Mesenchymal stem cell (in vitro differentiated cells and primary cell): ENCODE data around the gene SGIP1.

Experiments used
- DNase-seq: peaks from one replicate; pipeline ENCODE4 v3.0.0-alpha.2; 2013
- H2AFZ ChIP-seq: one replicate; pipeline ENCODE4 v1.6.1; 2013; ENCODE audit warnings: low read depth, mild to moderate bottlenecking, control low read depth, inconsistent platforms, low read length, moderate library complexity
- H2AK5ac ChIP-seq: 2 replicates; pipeline ENCODE4 v1.6.1; 2013; ENCODE audit warnings: low read length, moderate library complexity, mild to moderate bottlenecking, inconsistent platforms; ENCODE audit not compliant: severe bottlenecking
- H2BK120ac ChIP-seq: one replicate; pipeline ENCODE4 v1.6.1; 2013; ENCODE audit warnings: low read depth, mild to moderate bottlenecking, inconsistent platforms, low read length, moderate library complexity
- H2BK12ac ChIP-seq, 2 experiments: one replicate each; pipeline ENCODE4 v1.6.1; 2013; ENCODE audit warnings: inconsistent platforms in 2 of 2, low read length in 2 of 2, mild to moderate bottlenecking in 2 of 2, moderate library complexity in 2 of 2, control low read depth in 1 of 2
- H2BK15ac ChIP-seq: one replicate; pipeline ENCODE4 v1.6.1; 2013; ENCODE audit warnings: mild to moderate bottlenecking, low read depth, inconsistent platforms; ENCODE audit not compliant: poor library complexity, severe bottlenecking
- H2BK5ac ChIP-seq: 2 replicates; pipeline ENCODE4 v1.6.1; 2013; ENCODE audit warnings: low read depth, mild to moderate bottlenecking, low read length, control low read depth, inconsistent platforms; ENCODE audit not compliant: poor library complexity, severe bottlenecking
- H3K14ac ChIP-seq, 2 experiments: one replicate each; pipeline ENCODE4 v1.6.1; 2013; ENCODE audit warnings: inconsistent platforms in 2 of 2, low read length in 2 of 2, control low read depth in 1 of 2, mild to moderate bottlenecking in 1 of 2, moderate library complexity in 1 of 2
- H3K18ac ChIP-seq, 2 experiments: one replicate each; pipeline ENCODE4 v1.6.1; 2013; ENCODE audit warnings: inconsistent platforms in 2 of 2, low read length in 2 of 2, control low read depth in 1 of 2, low read depth in 1 of 2, mild to moderate bottlenecking in 1 of 2
- H3K23ac ChIP-seq, 2 experiments: one replicate each; pipeline ENCODE4 v1.6.1; 2013; ENCODE audit warnings: inconsistent platforms in 2 of 2, low read length in 2 of 2, mild to moderate bottlenecking in 2 of 2, moderate library complexity in 2 of 2, control low read depth in 1 of 2
- H3K27ac ChIP-seq: 2 replicates; pipeline ENCODE4 v1.5.1; 2013; ENCODE audit warnings: mild to moderate bottlenecking, moderate library complexity, low read length, control low read depth, inconsistent platforms; ENCODE audit not compliant: poor library complexity, severe bottlenecking
- H3K27me3 ChIP-seq, 2 experiments: 2 replicates each; pipeline versions ENCODE4 v1.6.1 to v1.7.0; 2013; ENCODE audit warnings: low read length in 2 of 2, mild to moderate bottlenecking in 2 of 2, moderate library complexity in 2 of 2, control low read depth in 1 of 2, inconsistent platforms in 1 of 2; ENCODE audit not compliant: control insufficient read depth in 1 of 2, insufficient read depth in 1 of 2
- H3K36me3 ChIP-seq, 2 experiments: 2 replicates each; pipeline versions ENCODE4 v1.6.1 to v1.7.0; 2013; ENCODE audit warnings: low read length in 2 of 2, control low read depth in 1 of 2, inconsistent platforms in 1 of 2, low read depth in 1 of 2, mild to moderate bottlenecking in 1 of 2; ENCODE audit not compliant: insufficient read depth in 2 of 2, control insufficient read depth in 1 of 2
- H3K4ac ChIP-seq, 2 experiments: one replicate each; pipeline ENCODE4 v1.6.1; 2013; ENCODE audit warnings: inconsistent platforms in 2 of 2, low read length in 2 of 2, mild to moderate bottlenecking in 2 of 2, moderate library complexity in 2 of 2, control low read depth in 1 of 2, low read depth in 1 of 2
- H3K4me1 ChIP-seq: 2 replicates; pipeline ENCODE4 v1.6.1; 2013; ENCODE audit warnings: low read depth, low read length, control low read depth; ENCODE audit not compliant: control insufficient read depth, insufficient read depth
- H3K4me2 ChIP-seq: 2 replicates; pipeline ENCODE4 v1.6.1; 2013; ENCODE audit warnings: low read length, mild to moderate bottlenecking, inconsistent platforms; ENCODE audit not compliant: poor library complexity, severe bottlenecking
- H3K4me3 ChIP-seq, 2 experiments: 2 replicates each; pipeline versions ENCODE4 v1.5.1 to v1.7.0; 2013; ENCODE audit warnings: low read length in 2 of 2, mild to moderate bottlenecking in 2 of 2, control low read depth in 1 of 2, low read depth in 1 of 2; ENCODE audit not compliant: insufficient read depth in 1 of 2
- H3K79me1 ChIP-seq: replicated peaks from 2 replicates; pipeline ENCODE4 v1.6.1; 2013; ENCODE audit warnings: mild to moderate bottlenecking, control low read depth, low read length, inconsistent platforms; ENCODE audit not compliant: poor library complexity, severe bottlenecking
- H3K9ac ChIP-seq: 2 replicates; pipeline ENCODE4 v1.7.0; 2013; ENCODE audit warnings: mild to moderate bottlenecking, low read length, moderate library complexity
- H3K9me3 ChIP-seq: 2 replicates; pipeline ENCODE4 v1.7.0; 2013; ENCODE audit warnings: mild to moderate bottlenecking, low read length; ENCODE audit not compliant: control insufficient read depth
- H4K8ac ChIP-seq: one replicate; pipeline ENCODE4 v1.6.1; 2013; ENCODE audit warnings: inconsistent platforms, mild to moderate bottlenecking, low read length, moderate library complexity
- H4K91ac ChIP-seq: one replicate; pipeline ENCODE4 v1.6.1; 2013; ENCODE audit warnings: mild to moderate bottlenecking, low read length, inconsistent platforms
- WGBS: methylation state at CpG from one replicate; pipeline ENCODE4 v1.1.7; 2013; ENCODE audit warnings: mixed read lengths; 5-methylcytosine and 5-hydroxymethylcytosine counted together

Gene SGIP1

GRCh38 chr1:66729523-66729922 lies 195.6 kb downstream of the SGIP1 start:
- Histone ChIP-seq H3K4me1 (peaks cover 4% of the 10 kb centered on the region), H4K91ac (no peak overlapping the region), H2AFZ (no peak overlapping the region), H3K4me2 (no peak overlapping the region), H3K9me3 (no peaks in the 10 kb centered on the region), H2BK5ac (no peak overlapping the region), H3K23ac (no peak overlapping the region), H4K8ac (no peak overlapping the region), H2BK15ac (no peak overlapping the region), H2AK5ac (no peak overlapping the region), H2BK120ac (no peak overlapping the region), H3K27ac (no peak overlapping the region), H3K18ac (no peak overlapping the region), H3K14ac (no peak overlapping the region), H3K36me3 (no peaks in the 10 kb centered on the region), H3K27me3 (no peaks in the 10 kb centered on the region), H3K4ac (no peak overlapping the region), H3K79me1 (no peaks in the 10 kb centered on the region), H2BK12ac (no peak overlapping the region), H3K9ac (no peak overlapping the region), H3K4me3 (no peak overlapping the region)
- no peak for DNase-seq
- 100% methylated on average over 2 of the region's 3 CpGs for WGBS

DNA sequence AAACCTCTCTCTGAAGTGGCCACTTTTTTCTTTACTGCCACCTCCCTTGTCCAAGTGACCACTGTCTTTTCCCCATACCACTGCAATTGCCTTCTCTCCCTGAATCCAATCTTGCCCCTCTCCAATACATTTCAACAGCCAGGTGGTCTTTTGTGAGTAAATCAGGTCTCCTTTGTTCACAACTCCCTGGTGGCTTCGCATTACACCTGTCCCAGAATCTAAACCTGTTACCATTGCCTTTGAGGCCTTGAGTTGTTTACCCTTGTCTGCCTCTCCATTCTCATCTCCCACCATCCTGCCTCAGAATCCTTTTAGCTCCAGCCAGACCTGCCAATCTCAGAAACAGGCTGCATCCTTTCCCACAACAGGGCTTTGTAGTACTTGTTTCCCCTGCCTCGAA lies 196.5 kb downstream of the SGIP1 start:
- DNase-seq, result no peak
- no peak overlapping the region for H3K9ac ChIP-seq
- no peak overlapping the region for H4K91ac ChIP-seq
- H3K27me3 ChIP-seq, result no peaks in the 10 kb centered on the region
- 93% methylated on average over 2 of the region's 2 CpGs for WGBS
- H3K79me1 ChIP-seq, result no peaks in the 10 kb centered on the region
- H2BK15ac ChIP-seq, result no peak overlapping the region
- H2AK5ac ChIP-seq, result no peak overlapping the region
- H3K4me3 ChIP-seq, result no peak overlapping the region
- no peak overlapping the region for H3K23ac ChIP-seq
- H3K14ac ChIP-seq, result no peak overlapping the region
- H3K4me1 ChIP-seq, result peaks cover 4% of the 10 kb centered on the region
- H3K4me2 ChIP-seq, result no peak overlapping the region
- no peak overlapping the region for H4K8ac ChIP-seq
- H3K36me3 ChIP-seq, result peaks cover 0 to 3% of the 10 kb centered on the region in 2 experiments
- no peak overlapping the region for H3K4ac ChIP-seq
- H2BK5ac ChIP-seq, result no peak overlapping the region
- H2BK120ac ChIP-seq, result no peak overlapping the region
- H2AFZ ChIP-seq, result no peak overlapping the region
- H2BK12ac ChIP-seq, result no peak overlapping the region
- H3K27ac ChIP-seq, result no peak overlapping the region
- H3K9me3 ChIP-seq, result no peaks in the 10 kb centered on the region
- no peak overlapping the region for H3K18ac ChIP-seq

DNA sequence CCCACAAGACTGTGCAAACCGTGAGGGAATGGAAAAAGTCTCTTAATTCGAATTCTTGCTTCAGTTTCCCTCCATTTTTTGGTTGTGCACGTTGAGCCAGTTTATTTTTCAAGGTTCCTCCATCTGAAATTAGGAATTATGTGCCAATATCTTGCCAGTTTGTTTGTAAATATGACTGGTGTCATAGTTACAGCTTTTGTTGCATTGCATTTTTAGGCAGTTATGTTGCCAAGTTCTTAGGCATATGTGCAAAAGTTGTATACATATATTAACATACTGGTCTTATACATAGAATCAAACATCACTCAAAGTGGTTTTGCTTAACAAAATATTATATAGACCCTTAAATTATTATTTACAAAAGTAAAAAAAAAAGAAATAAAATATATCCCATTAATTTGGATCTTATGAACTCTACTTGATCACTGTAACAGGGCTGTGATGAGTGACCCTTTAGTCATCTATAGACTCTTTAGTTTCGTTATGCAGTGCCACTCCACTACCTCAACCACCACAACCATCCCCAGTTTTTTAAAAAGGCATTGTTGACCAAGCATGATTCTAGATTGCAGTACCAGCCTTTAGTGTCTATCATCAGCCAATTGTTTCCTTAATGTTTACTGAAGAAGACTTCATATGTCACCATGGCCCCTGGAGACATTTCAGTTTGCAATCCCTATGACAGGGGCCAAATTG lies 197.4 kb downstream of the SGIP1 start:
- Histone ChIP-seq H3K36me3 (peaks cover 0 to 3% of the 10 kb centered on the region in 2 experiments), H2AK5ac (no peak overlapping the region), H2BK12ac (no peak overlapping the region), H3K27ac (no peak overlapping the region), H2BK5ac (no peak overlapping the region), H3K18ac (no peak overlapping the region), H3K4me3 (no peak overlapping the region), H3K4me1 (no peaks in the 10 kb centered on the region), H4K91ac (no peak overlapping the region), H3K4me2 (no peak overlapping the region), H3K23ac (no peak overlapping the region), H3K79me1 (no peaks in the 10 kb centered on the region), H3K9ac (no peak overlapping the region), H3K9me3 (no peaks in the 10 kb centered on the region), H2AFZ (no peak overlapping the region), H2BK120ac (no peak overlapping the region), H4K8ac (no peak overlapping the region), H2BK15ac (no peak overlapping the region), H3K14ac (no peak overlapping the region), H3K27me3 (no peaks in the 10 kb centered on the region), H3K4ac (no peak overlapping the region)
- WGBS, result 89% methylated on average over 4 of the region's 4 CpGs
- DNase-seq, result no peak

DNA sequence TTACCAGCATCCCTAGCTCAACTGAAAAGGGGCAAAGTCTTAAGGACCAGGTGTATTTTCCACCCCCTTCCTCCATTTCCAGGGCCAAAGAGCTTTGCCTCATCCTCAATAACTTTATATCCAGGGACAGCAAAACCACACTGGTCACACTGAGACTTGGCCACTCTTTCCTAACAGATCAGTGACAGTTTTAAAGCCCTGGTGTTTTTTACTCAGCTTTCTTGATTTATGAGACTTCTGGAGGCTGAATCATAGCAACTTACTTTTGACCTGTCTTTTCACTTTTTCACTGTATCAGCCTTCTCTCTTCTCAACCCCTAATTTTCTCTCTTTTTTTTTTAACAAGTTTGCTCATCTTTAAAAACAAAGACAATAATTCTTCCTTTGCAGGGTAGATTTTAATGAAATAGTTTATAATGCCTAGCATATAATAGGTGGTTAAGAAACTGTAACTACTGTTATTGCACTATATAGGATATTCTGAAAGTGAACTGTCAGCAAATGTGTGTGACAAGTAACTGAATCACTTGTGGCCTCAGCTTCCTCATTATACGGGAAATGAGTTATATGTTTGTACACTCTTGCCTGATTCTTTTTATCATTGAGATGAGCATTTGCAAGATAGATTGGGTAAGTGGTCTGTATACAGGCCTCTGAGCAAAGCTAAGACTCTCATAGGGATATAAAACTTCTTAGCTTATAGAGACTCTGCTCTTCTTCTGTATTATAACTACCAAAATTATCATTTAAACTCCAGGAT lies 198.6 kb downstream of the SGIP1 start:
- Histone ChIP-seq H3K9me3 (no peaks in the 10 kb centered on the region), H3K9ac (peak overlapping the region; percentile 16), H4K8ac (no peak overlapping the region), H2BK15ac (no peak overlapping the region), H3K23ac (no peak overlapping the region), H2AK5ac (no peak overlapping the region), H2AFZ (no peak overlapping the region), H3K27ac (no peak overlapping the region), H3K4ac (no peak overlapping the region), H2BK5ac (no peak overlapping the region), H3K4me2 (no peak overlapping the region), H2BK12ac (no peak overlapping the region), H3K14ac (no peak overlapping the region), H2BK120ac (no peak overlapping the region), H3K4me3 (no peak overlapping the region), H3K4me1 (no peaks in the 10 kb centered on the region), H3K18ac (no peak overlapping the region), H4K91ac (no peak overlapping the region), H3K27me3 (no peaks in the 10 kb centered on the region), H3K36me3 (peaks cover 0 to 3% of the 10 kb centered on the region in 2 experiments), H3K79me1 (no peaks in the 10 kb centered on the region)
- peak; percentile 46 for DNase-seq
- WGBS, result 0% methylated on average over 1 of the region's 1 CpG
